IPS-11a (cell line): ENCODE measurements around the gene C14orf119.
A peak's percentile ranks its signal among the peaks of the same experiment; 100 is the strongest.

ENCODE experiments used
- H3K4me3 ChIP-seq: one replicate; pipeline ENCODE4 v1.5.1; 2013; ENCODE audit warnings: low read depth, low read length, control low read depth

C14orf119 gene

DNA sequence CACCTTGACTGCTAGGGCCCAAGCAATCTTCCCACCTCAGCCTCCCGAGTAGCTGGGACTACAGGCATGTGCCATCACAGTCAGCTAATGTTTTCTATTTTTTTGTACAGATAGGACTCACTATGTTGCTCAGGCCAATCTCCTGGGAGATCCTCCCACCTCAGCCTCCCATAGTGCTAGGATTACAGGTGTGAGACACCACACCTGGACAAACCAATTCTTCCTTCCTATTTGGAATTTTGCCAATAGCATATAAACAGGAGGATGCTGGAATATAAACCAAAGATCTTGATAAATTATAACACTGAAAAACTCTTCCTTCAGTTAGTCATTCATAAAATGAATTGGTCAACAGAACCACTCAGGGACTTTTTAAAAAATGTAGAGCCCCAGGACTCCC, 8.7 kb upstream of the C14orf119 start:
- H3K4me3 ChIP-seq: no peak overlapping the region

DNA sequence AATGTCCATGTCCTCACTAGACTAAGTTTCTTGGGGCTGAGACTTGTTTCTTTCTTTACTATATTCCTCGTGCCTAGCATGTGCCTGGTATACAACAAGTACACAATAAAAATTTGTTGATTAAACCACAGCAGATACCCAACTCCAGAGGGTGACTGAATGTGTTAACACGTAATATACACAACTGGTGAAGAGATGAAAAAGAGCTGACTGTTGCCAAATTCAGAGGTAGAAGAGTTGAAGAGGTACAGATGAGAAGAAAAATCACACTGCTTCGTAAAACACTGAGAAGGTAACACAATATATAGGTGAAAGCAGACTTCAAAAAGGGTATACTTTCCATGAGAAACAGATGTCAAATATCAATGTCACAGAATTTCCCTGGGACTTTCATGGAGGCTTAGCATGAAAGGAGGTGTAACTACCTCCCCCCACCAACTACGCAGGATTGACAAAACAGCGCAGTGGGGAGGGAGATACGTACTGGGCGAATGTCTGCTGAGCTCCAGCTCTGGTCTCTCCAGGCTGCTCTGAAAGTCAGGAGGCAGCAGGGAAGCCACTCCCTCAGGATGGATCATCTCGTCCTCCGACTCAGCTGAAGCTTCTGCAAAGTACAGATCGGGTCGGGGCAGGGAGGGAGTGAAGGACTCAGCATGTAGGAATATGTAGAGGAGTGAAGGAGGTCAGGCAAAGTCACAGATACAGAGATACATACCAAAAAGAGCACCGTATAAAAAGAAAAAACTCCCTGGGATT, 5.6 kb upstream of the C14orf119 start:
- no peak overlapping the region for H3K4me3 ChIP-seq

DNA sequence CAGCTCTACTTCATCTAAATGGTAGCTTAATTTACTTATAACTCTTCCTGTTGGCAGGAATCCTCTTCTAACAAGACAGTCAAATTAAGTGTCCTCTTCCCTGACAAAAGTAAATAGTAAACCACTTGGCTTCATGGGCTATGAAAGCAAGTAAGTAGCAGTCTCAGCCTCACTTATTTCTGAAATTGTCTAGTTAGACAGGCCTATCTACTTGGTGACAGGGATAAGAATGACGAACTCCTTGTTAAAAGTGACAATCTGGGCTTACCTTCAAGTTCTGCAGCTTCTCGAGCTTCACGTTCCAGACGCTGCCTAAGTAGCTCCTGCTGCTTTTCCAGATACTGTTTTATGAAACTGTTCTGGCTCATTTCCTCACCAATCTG, 5.1 kb upstream of the C14orf119 start:
- H3K4me3 ChIP-seq: no peak overlapping the region

DNA sequence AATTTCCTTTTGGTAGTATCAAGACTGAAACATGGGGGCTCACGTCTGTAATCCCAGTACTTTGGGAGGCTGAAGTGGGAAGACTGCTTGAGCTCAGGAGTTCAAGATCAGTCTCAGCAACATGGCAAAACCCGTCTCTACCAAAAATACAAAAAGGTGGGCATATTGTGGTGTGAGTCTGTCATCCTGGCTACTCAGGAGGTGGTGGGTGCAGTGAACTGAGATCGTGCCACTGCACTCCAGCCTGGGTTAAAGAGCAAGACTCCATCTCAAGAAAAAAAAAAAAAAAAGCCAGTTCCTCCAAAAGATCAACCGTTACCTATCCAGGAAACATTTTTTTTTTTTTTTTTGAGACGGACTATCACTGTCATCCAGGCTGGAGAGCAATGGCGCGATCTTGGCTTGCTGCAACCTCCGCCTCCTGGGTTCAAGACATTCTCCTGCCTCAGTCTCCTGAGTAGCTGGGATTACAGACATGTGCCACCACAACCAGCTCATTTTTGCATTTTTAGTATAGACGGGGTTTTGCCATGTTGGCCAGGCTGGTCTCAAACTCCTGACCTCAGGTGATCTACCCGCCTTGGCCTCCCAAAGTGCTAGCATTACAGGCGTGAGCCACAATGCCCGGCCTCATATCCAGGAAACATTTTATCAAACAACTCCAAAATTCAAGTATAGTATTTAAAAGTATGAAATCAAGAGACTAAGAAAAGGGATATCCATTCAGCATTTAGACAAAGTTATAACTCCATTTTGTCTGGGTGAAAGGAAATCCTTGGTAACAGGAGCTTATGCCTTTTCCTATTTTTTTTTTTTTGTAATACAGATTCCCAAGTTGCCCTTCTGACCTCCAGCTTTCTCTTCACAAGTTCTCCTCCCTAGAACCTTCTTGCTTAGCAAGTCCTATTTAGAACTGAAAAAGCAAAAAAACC, 3.7 kb upstream of the C14orf119 start:
- no peak overlapping the region for H3K4me3 ChIP-seq

DNA sequence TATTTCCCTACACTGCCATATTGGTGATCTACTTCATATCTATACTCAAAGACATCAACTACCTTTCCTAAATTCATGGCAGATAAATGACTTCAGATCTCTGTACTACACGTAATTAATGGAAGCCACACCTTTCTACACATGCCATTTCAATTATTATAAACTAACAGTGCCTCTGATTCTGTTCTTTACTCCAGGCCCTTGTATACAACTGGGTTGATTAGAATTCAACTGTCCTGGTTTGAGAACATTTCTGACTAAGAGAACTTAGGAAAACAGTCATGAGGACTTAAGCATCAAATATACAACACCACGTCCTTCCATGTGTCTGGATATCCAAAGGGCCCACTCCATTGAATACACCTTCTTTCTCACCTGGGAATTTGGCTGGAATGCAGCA, 2.2 kb upstream of the C14orf119 start:
- H3K4me3 ChIP-seq: no peak overlapping the region

DNA sequence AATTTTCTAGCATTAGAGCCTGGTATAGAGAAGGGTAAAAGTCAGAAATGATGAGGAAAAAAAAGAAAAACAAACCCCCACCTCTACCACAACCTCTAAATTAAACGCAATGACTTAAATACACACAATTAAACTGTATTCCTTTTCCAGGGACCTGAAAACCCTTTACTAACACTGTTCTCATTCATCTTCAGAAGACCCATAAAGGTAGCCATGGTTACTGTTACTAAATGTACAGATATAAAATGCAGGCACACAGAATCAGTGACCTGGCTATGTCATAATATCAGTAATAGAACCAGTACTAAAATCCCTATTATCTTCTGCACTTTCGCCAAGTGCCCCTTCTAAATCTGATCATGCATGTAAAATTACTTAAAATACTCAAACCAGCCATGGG, 1.8 kb upstream of the C14orf119 start:
- H3K4me3 ChIP-seq: peak overlapping the region; percentile 99

DNA sequence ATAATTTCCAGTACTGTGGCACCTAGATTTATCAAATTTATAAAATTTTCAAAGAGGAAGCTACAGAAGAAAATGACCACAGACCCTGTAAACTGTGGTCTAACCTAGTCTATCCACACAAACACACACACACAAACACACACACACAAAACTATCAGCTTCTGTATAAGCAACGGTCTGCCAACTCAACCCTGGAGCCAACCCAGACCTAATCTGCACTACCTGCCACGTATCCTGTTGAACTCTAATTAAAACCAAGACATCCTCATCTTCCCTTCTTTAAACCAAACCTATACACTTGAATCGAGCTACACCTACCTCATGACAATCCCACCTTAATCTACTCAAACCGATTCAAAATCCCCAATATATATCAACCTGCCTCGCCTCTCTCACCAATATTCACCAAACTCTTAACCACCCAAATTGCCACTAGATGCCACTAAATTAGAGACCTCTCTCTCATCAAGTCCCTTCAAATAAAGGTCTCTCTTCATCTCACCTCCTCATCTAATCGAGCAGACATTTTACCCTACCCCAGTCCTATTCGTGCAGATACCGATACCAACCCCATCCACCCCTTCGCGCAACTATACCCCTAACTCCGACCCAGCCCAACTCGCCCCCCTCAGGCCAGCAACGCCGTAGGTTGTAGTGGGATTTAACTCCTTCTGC, 1.2 kb upstream of the C14orf119 start:
- H3K4me3 ChIP-seq: peak overlapping the region; percentile 99

DNA sequence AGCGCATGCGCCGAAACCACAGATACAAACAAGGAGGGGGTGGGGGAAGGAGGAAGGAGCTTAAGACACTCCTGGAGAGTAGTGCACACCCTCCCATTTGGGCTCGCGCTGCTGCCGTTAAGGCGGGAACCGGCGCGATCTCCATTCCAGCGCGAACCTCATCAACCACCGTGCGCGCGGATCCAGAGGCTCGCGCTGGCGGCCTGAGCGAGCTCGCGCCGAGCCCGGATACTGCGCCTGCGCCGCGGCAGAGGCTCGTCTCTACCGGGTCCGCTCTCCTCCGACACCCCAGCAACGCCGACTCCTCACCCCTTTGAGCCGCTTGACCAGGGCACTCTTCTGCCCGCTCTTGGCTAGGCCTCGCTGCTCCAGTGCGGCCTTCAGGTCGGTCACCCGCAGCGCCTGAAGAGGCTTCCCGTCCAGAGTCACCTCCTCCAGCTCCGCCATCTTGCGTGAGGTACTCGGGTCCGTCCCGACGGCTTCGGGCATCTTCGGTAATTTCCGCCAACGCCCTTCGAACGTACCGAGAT, 574 bp upstream of the C14orf119 start, which contains the start of gene ACIN1:
Gene ACIN1, minus strand, starts transcription at position 471 of the 530 bp plus-strand sequence. Its CDS starts 24 bp downstream, at position 447.
- H3K4me3 ChIP-seq: peak within 1 kb of the TSS; percentile 99

DNA sequence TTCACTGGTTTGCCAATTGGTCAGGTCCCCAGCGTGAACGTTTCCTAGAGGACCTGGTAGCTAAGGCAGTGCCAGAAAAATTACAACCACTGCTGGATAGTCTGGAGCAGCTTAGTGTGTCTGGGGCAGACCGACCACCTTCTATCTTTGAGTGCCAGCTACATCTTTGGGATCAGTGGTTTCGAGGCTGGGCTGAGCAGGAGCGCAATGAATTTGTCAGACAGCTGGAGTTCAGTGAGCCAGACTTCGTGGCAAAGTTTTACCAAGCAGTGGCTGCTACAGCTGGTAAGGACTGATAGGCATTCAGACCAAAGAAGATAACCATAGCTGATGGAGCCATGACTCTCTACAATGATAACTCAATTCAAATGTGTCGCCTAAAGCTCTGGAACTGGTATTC, 2.5 kb downstream of the C14orf119 start:
- H3K4me3 ChIP-seq: no peak overlapping the region

DNA sequence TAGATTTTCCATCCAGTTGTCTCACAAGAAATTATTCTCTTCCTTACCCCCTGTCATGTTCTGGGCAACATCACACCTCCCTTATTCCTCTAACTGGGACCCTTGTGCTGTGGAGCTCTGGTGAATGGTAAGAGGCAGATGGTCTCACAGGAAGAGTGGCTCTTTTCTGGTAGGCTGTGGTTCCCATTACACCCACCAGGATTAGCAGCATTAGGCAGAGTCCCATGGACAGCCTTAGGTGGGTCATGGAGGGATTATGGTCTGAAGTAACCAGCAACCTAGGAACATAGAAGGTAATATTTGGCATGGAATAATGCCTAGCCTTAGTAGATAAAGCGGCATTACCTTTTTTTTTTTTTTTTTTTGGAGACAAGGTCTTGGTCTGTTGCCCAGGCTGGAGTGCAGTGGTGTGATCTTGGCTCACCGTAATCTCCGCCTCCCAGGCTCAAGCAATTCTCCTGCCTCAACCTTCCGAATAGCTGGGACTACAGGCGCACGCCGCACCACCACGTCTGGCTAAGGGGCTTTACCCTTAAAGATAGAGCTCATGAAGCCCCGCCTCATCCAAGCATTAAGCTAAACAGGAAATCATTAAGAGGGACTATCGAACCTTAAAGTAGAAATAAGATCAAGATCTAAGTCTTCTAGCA, 4.0 kb downstream of the C14orf119 start:
- no peak overlapping the region for H3K4me3 ChIP-seq

DNA sequence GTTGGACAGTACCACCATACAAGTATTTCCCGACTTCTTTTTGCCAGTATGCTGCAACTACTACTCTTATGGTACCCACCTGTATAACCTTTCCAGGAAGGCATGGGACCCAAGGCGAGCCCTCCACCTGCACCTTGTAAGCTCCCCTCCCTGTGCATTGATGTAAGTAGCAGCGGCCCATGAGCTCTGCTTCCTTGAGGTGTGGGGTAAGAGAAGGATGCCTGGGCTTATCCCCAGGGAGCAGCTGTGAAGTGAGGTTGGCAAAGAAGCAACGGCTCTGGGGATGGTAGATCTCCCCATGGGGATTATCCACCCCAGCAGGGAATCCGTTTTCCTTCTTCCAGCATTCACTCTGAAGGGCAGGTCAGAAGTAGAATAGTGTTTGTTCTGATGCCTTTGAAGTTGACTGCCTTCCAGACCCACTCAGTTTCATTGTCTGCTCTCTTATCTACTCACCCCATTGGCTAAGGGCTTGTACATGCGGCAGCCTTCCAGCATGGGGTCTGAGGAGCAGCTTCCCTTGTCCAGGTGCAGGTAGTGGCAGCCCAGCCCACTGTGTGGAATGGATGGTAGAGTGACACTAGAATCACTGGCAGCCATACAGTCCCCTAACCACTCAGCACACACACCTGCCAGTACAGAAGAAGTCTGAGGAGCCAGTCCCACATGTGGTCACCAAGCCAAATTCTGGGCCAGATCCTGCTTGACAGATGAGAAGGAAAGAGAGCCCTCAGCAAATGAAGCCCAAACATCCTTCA, 6.1 kb downstream of the C14orf119 start:
- no peak overlapping the region for H3K4me3 ChIP-seq

DNA sequence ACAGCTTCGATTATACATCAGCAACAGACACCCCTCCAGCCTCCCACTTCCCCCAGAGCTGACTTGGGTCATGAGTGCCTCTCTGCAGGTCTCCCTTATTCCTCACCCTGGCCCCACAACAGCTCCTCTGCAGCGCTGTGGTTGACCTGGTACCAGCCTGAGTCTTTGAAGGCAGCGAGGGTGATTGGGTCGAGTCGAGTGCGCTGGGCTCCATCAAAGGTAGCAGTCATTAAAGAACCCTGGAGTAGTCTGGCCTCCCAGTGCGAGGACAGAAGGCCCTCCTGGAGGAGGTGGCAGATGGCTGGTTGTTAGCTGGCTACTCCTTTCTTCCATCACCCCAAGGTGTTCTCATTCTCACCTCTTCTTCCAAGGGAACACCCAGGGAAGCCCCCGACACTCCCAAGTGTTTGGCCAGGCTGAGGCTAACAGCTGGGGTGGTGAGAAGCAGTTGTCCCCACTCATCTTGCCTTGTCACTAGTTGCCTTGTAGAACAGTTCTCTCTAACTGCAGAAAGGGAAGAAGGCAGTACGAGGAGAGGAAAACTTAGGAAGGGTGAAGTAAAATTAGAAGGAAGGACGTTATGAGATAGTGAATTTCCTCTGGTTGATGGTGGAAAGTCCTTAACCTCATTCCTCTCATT, 6.8 kb downstream of the C14orf119 start:
- no peak overlapping the region for H3K4me3 ChIP-seq

DNA sequence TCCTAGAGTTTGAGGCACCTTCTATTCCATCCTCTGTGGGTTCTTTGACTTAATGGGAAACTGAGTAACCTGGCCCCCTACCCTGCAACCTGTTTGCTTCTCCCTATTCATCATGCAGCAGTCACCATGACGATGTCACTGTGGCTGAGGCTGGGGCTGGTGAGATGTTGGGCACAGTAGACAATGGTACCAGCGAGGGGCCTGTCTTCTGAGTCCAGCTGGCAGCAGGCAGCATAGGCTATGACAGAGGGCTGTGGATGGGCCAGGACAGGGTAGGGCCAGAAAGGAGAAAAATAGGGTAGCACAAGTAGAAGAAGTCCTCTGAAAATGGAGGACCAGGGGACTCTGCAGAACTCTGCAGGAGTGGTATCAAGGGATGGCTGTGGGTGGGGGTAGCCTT, 7.5 kb downstream of the C14orf119 start:
- no peak overlapping the region for H3K4me3 ChIP-seq

DNA sequence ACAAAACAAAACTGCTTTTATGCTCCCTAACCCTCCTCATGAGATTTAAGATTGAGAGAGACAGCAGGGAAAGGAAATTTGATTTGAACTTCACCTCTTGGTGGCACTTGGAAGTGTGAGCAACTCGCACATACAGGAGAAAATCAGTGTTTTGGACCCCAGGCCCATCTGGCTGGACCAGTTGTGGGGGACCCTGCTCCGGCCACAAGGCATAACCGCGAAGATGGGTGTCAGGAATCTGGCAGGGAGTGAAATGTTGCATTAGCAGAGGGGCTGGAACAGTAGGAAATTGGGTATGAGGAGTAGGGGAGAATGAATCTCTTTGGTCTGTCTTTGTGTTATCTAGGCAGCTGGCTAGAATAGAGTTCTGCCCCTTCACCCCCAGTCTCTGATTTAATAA, 8.3 kb downstream of the C14orf119 start:
- H3K4me3 ChIP-seq: no peak overlapping the region

DNA sequence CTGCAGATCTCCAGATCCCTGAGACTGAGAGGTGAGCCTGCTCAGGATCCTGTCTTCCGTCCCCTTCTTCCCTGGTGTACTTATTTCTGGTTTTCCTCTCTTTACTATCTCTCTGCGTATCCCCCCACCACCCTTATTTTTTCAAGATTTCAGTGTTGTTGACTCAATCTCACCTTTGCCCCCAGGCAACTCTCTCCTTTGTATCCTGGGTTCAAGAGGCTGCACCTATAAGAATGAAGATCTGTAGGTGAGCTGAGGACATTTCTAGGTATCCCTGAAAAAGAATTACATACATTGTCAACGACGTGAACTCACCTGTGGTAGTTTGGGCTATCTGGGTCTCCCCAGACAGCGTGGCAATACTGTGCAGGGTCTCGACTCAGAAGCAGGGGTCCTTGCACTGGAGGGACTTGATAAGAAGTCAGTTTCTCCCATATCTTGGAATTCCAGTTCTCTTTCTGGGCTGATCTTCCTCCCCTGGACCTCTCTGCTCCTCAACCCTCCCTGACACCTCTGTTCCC, 8.8 kb downstream of the C14orf119 start:
- H3K4me3 ChIP-seq: no peak overlapping the region

DNA sequence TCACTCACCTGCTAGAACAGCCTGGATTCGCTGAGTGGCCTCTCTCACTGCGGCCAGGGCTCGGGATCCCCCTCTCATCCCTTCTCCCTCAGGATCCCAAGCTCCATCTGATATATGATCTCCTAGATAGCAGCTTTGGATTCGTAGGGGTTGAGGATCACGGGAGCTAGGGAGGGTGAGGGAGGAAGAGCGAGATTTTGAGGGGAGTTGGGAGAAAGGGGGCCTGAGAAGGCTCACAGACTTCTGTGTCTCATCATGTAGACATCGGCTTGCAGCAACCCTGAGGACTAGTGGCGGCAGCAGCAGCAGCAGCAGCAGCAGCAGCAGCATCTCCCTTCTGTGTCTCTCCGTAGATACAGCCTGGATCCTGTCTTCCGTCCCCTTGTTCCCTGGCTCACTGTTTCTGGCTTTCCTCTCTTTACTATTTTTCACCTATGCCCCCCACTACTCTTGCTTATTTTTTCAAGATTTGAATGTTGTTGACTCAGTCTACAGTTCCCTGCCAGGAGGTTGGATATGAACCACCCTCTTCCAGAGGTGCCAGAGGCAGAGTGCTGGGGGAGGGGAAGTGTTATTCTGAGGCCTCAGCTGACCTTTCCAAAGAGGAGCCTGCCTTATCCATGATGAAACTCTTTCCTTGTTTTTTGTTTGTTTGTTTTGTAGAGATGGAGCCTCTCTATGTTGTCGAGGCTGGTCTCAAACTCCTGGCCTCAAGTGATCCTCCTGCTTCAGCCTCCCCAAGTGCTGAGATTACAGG, 9.5 kb downstream of the C14orf119 start, which contains the start of gene CIROP:
Gene CIROP, minus strand, starts transcription at position 399 of the 757 bp plus-strand sequence. Its CDS starts 69 bp downstream, at position 330.
- no peak within 1 kb of the TSS for H3K4me3 ChIP-seq

DNA sequence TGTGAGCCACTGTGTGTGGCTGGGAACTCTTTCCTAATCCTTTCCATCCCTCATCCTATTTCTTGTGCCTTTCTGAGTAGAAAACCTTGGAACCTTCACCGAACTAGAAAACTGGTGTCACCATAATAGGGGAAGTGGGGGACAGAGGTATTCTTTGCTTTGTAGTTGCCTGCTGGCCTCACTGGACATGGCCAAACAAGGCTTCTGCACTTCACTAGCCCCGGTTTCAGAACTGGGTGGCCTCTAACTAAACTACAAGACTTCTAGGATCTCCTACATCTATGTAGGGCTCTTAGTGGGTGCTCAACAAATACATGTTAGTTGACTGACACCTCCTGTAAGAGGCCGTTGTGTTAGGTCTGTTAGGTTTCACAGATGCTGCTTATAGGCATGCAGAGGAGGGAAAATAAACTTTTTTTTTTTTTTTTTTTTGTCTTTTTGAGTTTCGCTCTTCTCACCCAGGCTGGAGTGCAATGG, 10.1 kb downstream of the C14orf119 start:
- no peak overlapping the region for H3K4me3 ChIP-seq

DNA sequence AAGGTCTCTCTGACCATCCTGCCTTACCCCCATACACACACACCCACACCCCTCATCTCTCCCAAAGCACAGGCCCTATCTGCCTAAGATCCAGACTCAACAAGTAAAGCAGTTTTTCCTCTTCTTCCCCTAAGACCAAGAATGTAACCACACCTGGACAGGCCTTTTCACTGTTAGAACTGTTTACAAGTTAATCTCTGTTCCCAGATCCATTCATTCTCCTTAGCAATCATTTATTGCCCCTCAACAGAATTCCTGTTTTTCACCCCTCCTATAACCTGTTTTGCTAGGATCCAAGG, 11.4 kb downstream of the C14orf119 start:
- H3K4me3 ChIP-seq: no peak overlapping the region
